Measurements from ENCODE around the gene FAAP100.

- TF ChIP-seq CTCF (IDR thresholded peaks at IDR 0.05), result no peak
- TF ChIP-seq POLR2A (IDR thresholded peaks at IDR 0.05), result no peak
Observed at GRCh38 chr17:81518113-81518784, 33.9 kb downstream of the FAAP100 start.

All from body of pancreas (tissue), 4 donors.